Activated T-cell treated with anti-CD3 and anti-CD28 coated beads, Interleukin-2, amount 50 U/mL, for 72 hours (primary cell): ENCODE measurements around the gene APOBR. TPM values are rescaled to one million over a fixed set of nuclear protein-coding genes. Genes with fewer than 3 reads are reported as not detected.
"Not testable (repeated sequence)": the region's sequence is repeated elsewhere in the genome, so short reads cannot be mapped to it uniquely, and the experiment has no call there.

Experiments
- ATAC-seq, 2 donors: fragments of 150-1000 bp; cut with Tn5 transposase; replicated peaks in 1 of 2; 2 replicates each; pipeline ENCODE4 v1.10.0; 2021; ENCODE audit warnings: moderate library complexity in 2 of 2, mild to moderate bottlenecking in 1 of 2
- DNase-seq, 2 donors: peaks; one replicate each; pipeline ENCODE4 v3.0.0; 2021 to 2022; ENCODE audit warnings: mixed read lengths in 1 of 2
- H3K27ac Mint-ChIP-seq: one replicate; pipeline ENCODE4 v1.8.0; 2022; ENCODE audit warnings: mild to moderate bottlenecking, moderate library complexity, mixed read lengths
- H3K27me3 Mint-ChIP-seq: one replicate; pipeline ENCODE4 v1.8.0; 2022; ENCODE audit warnings: low read depth, mixed read lengths
- H3K36me3 Mint-ChIP-seq, 2 donors: one replicate each; pipeline ENCODE4 v1.8.0; 2022; ENCODE audit warnings: mixed read lengths in 2 of 2, mild to moderate bottlenecking in 1 of 2; ENCODE audit not compliant: insufficient read depth in 2 of 2
- H3K4me1 Mint-ChIP-seq: one replicate; pipeline ENCODE4 v1.8.0; 2022; ENCODE audit warnings: low read depth, mixed read lengths
- H3K4me3 Mint-ChIP-seq, 2 donors: one replicate each; pipeline ENCODE4 v1.8.0; 2022; ENCODE audit warnings: mild to moderate bottlenecking in 2 of 2, mixed read lengths in 2 of 2, moderate library complexity in 2 of 2
- H3K9me3 Mint-ChIP-seq, 2 donors: one replicate each; pipeline ENCODE4 v1.8.0; 2022; ENCODE audit warnings: mixed read lengths in 2 of 2
- total RNA-seq, 2 donors: library from RNA; stranded (reverse); gene quantifications; one replicate each; pipeline ENCODE4 v1.2.3, GENCODE V29; 2022

Gene APOBR
- total RNA-seq, 2 donors from 2014 or later: 2.7 to 3.2 TPM

- H3K36me3 Mint-ChIP-seq: no peaks in the 10 kb centered on the region
- no peaks in the 10 kb centered on the region for H3K9me3 Mint-ChIP-seq
- ATAC-seq: no peak
- no peak for DNase-seq
- H3K27ac Mint-ChIP-seq: peak overlapping the region; percentile 100
- peaks cover 68% of the 10 kb centered on the region for H3K4me1 Mint-ChIP-seq
- H3K27me3 Mint-ChIP-seq: no peaks in the 10 kb centered on the region
- H3K4me3 Mint-ChIP-seq: peak overlapping the region; percentile 98 to 99
Measured at GRCh38 chr16:28492511-28492910, 1.9 kb upstream of the APOBR start.

- DNase-seq: no peak
- Mint-ChIP-seq H3K4me3 (peak overlapping the region; percentile 80 to 99), H3K27ac (peak overlapping the region; percentile 90), H3K36me3 (no peaks in the 10 kb centered on the region), H3K9me3 (no peaks in the 10 kb centered on the region), H3K4me1 (peaks cover 50% of the 10 kb centered on the region), H3K27me3 (no peaks in the 10 kb centered on the region)
- ATAC-seq: no peak
Measured at GRCh38 chr16:28495098-28495793, 803 bp downstream of the APOBR start.

GRCh38 chr16:28495795-28496749 lies 1.6 kb downstream of the APOBR start:
- Mint-ChIP-seq H3K36me3 (no peaks in the 10 kb centered on the region), H3K4me3 (peak overlapping the region; percentile 60 to 99), H3K4me1 (peaks cover 46% of the 10 kb centered on the region), H3K27me3 (no peaks in the 10 kb centered on the region), H3K27ac (peak overlapping the region; percentile 90), H3K9me3 (no peaks in the 10 kb centered on the region)
- DNase-seq (no peak), ATAC-seq (no peak)

- peak overlapping the region; percentile 66 for H3K27ac Mint-ChIP-seq
- no peak overlapping the region for H3K4me3 Mint-ChIP-seq
- DNase-seq (no peak), ATAC-seq (no peak)
- no peaks in the 10 kb centered on the region for H3K9me3 Mint-ChIP-seq
- H3K36me3 Mint-ChIP-seq: no peaks in the 10 kb centered on the region
- no peaks in the 10 kb centered on the region for H3K27me3 Mint-ChIP-seq
- peaks cover 41% of the 10 kb centered on the region for H3K4me1 Mint-ChIP-seq
Measured at GRCh38 chr16:28496844-28497243, 2.4 kb downstream of the APOBR start.

- Mint-ChIP-seq H3K4me3 (no peak overlapping the region), H3K27me3 (no peaks in the 10 kb centered on the region), H3K27ac (peak overlapping the region; percentile 66)
Measured at GRCh38 chr16:28497386-28497785, 2.9 kb downstream of the APOBR start.

GRCh38 chr16:28497861-28498599 lies 3.6 kb downstream of the APOBR start:
- no peak overlapping the region for H3K4me3 Mint-ChIP-seq
- H3K27ac Mint-ChIP-seq: no peak overlapping the region

More at GRCh38 chr16:28497386-28497785, 2.9 kb downstream of the APOBR start:
- Mint-ChIP-seq H3K4me1 (peaks cover 35% of the 10 kb centered on the region), H3K9me3 (no peaks in the 10 kb centered on the region), H3K36me3 (no peaks in the 10 kb centered on the region)
- DNase-seq (no peak), ATAC-seq (no peak)

GRCh38 chr16:28498666-28499381 lies 4.4 kb downstream of the APOBR start:
- H3K27me3 Mint-ChIP-seq: no peaks in the 10 kb centered on the region
- H3K27ac Mint-ChIP-seq: no peak overlapping the region
- DNase-seq (no peak), ATAC-seq (no peak)
- H3K9me3 Mint-ChIP-seq: no peaks in the 10 kb centered on the region
- peaks cover 22% of the 10 kb centered on the region for H3K4me1 Mint-ChIP-seq
- no peaks in the 10 kb centered on the region for H3K36me3 Mint-ChIP-seq
- no peak overlapping the region for H3K4me3 Mint-ChIP-seq

More at GRCh38 chr16:28497861-28498599, 3.6 kb downstream of the APOBR start:
- no peak for DNase-seq
- no peak for ATAC-seq
- no peaks in the 10 kb centered on the region for H3K36me3 Mint-ChIP-seq
- H3K27me3 Mint-ChIP-seq: no peaks in the 10 kb centered on the region
- peaks cover 30% of the 10 kb centered on the region for H3K4me1 Mint-ChIP-seq
- no peaks in the 10 kb centered on the region for H3K9me3 Mint-ChIP-seq

- ATAC-seq: no peak
- Mint-ChIP-seq H3K27me3 (no peaks in the 10 kb centered on the region), H3K27ac (no peak overlapping the region), H3K4me1 (peaks cover 12% of the 10 kb centered on the region), H3K36me3 (no peaks in the 10 kb centered on the region), H3K9me3 (no peaks in the 10 kb centered on the region), H3K4me3 (no peak overlapping the region)
- DNase-seq: no peak
Measured at GRCh38 chr16:28499854-28500253, 5.4 kb downstream of the APOBR start.

- not testable (repeated sequence) for H3K4me3 Mint-ChIP-seq, H3K36me3 Mint-ChIP-seq, H3K27me3 Mint-ChIP-seq, H3K9me3 Mint-ChIP-seq, H3K27ac Mint-ChIP-seq, DNase-seq, H3K4me1 Mint-ChIP-seq, ATAC-seq
Measured at GRCh38 chr16:28500476-28501180, 6.2 kb downstream of the APOBR start.

GRCh38 chr16:28501258-28502232 lies 7.1 kb downstream of the APOBR start:
- no peak for DNase-seq
- H3K4me1 Mint-ChIP-seq: peaks cover 5% of the 10 kb centered on the region
- H3K36me3 Mint-ChIP-seq: no peaks in the 10 kb centered on the region
- H3K9me3 Mint-ChIP-seq: no peaks in the 10 kb centered on the region
- peak in 1 of 2 donors; percentile 19 for ATAC-seq
- no peaks in the 10 kb centered on the region for H3K27me3 Mint-ChIP-seq
- no peak overlapping the region for H3K27ac Mint-ChIP-seq
- no peak overlapping the region for H3K4me3 Mint-ChIP-seq

- Mint-ChIP-seq H3K9me3 (no peaks in the 10 kb centered on the region), H3K36me3 (no peaks in the 10 kb centered on the region), H3K4me1 (peaks cover 10% of the 10 kb centered on the region), H3K4me3 (no peak overlapping the region), H3K27ac (no peak overlapping the region), H3K27me3 (no peaks in the 10 kb centered on the region)
- ATAC-seq (no peak), DNase-seq (no peak)
Measured at GRCh38 chr16:28502290-28502689, 7.8 kb downstream of the APOBR start.
